GM23338 (cell line): Measurements from ENCODE around the gene C4orf54. TPM values are rescaled to one million over a fixed set of nuclear protein-coding genes. Genes with fewer than 3 reads are reported as not detected.

ENCODE experiments used
- ATAC-seq: fragments of 200-7000 bp; cut with Tn5 transposase; 3 replicates; pipeline ENCODE4 v1.9.1; 2020
- DNase-seq: peaks from one replicate; pipeline ENCODE4 v3.0.0-alpha.2; 2015; ENCODE audit warnings: low spot score
- H2AFZ ChIP-seq: fragments of 200-600 bp; sonication (generic); 2 replicates; pipeline ENCODE4 v1.8.0; 2016; ENCODE audit warnings: antibody characterized with exemption, mild to moderate bottlenecking, moderate library complexity
- H3F3A ChIP-seq: fragments of 200-600 bp; sonication (generic); replicated peaks from 2 replicates; pipeline ENCODE4 v1.8.0; 2017; ENCODE audit warnings: antibody characterized with exemption, mixed run types, low read depth
- H3K27ac ChIP-seq: fragments of 200-600 bp; sonication (generic); 2 replicates; pipeline ENCODE4 v1.6.1; 2016; ENCODE audit warnings: low read depth
- H3K27me3 ChIP-seq: fragments of 200-600 bp; sonication (generic); 2 replicates; pipeline ENCODE4 v1.8.0; 2016; ENCODE audit warnings: mild to moderate bottlenecking, mixed run types, moderate library complexity; ENCODE audit not compliant: insufficient read depth
- H3K36me3 ChIP-seq: fragments of 200-600 bp; sonication (generic); 2 replicates; pipeline ENCODE4 v1.8.0; 2016; ENCODE audit warnings: mild to moderate bottlenecking; ENCODE audit not compliant: insufficient read depth
- H3K4me1 ChIP-seq: fragments of 200-600 bp; sonication (generic); 2 replicates; pipeline ENCODE4 v1.8.0; 2016; ENCODE audit warnings: mild to moderate bottlenecking, moderate library complexity; ENCODE audit not compliant: insufficient read depth
- H3K4me2 ChIP-seq: fragments of 200-600 bp; sonication (generic); 2 replicates; pipeline ENCODE4 v1.7.1; 2017; ENCODE audit warnings: mixed run types
- H3K4me3 ChIP-seq: fragments of 200-600 bp; sonication (generic); 2 replicates; pipeline ENCODE4 v1.6.1; 2016; ENCODE audit warnings: mixed run types
- H3K79me2 ChIP-seq: fragments of 200-600 bp; sonication (generic); replicated peaks from 2 replicates; pipeline ENCODE4 v1.8.0; 2017; ENCODE audit warnings: mild to moderate bottlenecking; ENCODE audit not compliant: insufficient read depth
- H3K9me2 ChIP-seq: fragments of 200-600 bp; sonication (generic); 2 replicates; pipeline ENCODE4 v1.8.0; 2017; ENCODE audit not compliant: insufficient read depth
- H4K20me1 ChIP-seq: fragments of 200-600 bp; sonication (generic); replicated peaks from 2 replicates; pipeline ENCODE4 v1.8.0; 2017; ENCODE audit warnings: mild to moderate bottlenecking; ENCODE audit not compliant: insufficient read depth
- H3K27ac Mint-ChIP-seq: 2 replicates; pipeline ENCODE4 v1.8.0; 2020; ENCODE audit warnings: inconsistent platforms, mild to moderate bottlenecking, moderate library complexity, mixed read lengths
- H3K27me3 Mint-ChIP-seq: 3 replicates; pipeline ENCODE4 v1.8.0; 2022; ENCODE audit warnings: low read depth, mild to moderate bottlenecking, moderate library complexity, mixed read lengths, inconsistent platforms; ENCODE audit not compliant: insufficient read depth, poor library complexity
- H3K36me3 Mint-ChIP-seq: 3 replicates; pipeline ENCODE4 v1.8.0; 2021; ENCODE audit warnings: low read depth, mild to moderate bottlenecking, inconsistent platforms, moderate library complexity, mixed read lengths
- H3K4me1 Mint-ChIP-seq: 3 replicates; pipeline ENCODE4 v1.8.0; 2020; ENCODE audit warnings: mild to moderate bottlenecking, inconsistent platforms, mixed read lengths
- H3K4me3 Mint-ChIP-seq: 3 replicates; pipeline ENCODE4 v1.8.0; 2021; ENCODE audit warnings: moderate library complexity, mild to moderate bottlenecking, inconsistent platforms, mixed read lengths
- H3K9me3 Mint-ChIP-seq: 3 replicates; pipeline ENCODE4 v1.8.0; 2020; ENCODE audit warnings: moderate library complexity, mild to moderate bottlenecking, inconsistent platforms, mixed read lengths
- CREB1 ChIP-seq: fragments of 250-450 bp; sonication (Bioruptor Pico); IDR thresholded peaks from 2 replicates; pipeline ENCODE4 v1.5.0; 2020; ENCODE audit warnings: low read depth, mild to moderate bottlenecking, moderate library complexity
- EZH2 ChIP-seq: fragments of 200-600 bp; sonication (generic); IDR thresholded peaks from one replicate; pipeline ENCODE4 v1.8.0; 2017; ENCODE audit warnings: antibody characterized with exemption, mild to moderate bottlenecking, low read depth; ENCODE audit not compliant: unreplicated experiment
- EZH2phosphoT487 ChIP-seq: fragments of 200-600 bp; sonication (generic); IDR thresholded peaks from one replicate; pipeline ENCODE4 v1.8.1; 2018; ENCODE audit warnings: antibody characterized with exemption; ENCODE audit not compliant: unreplicated experiment
- JUNB ChIP-seq: IDR thresholded peaks from one replicate; pipeline ENCODE4 v1.6.1; 2016; ENCODE audit warnings: antibody characterized with exemption; ENCODE audit not compliant: unreplicated experiment
- NANOG ChIP-seq: IDR thresholded peaks from 2 replicates; pipeline ENCODE4 v1.6.1; 2016; ENCODE audit warnings: antibody characterized with exemption, borderline replicate concordance
- POLR2AphosphoS5 ChIP-seq: IDR thresholded peaks from 2 replicates; pipeline ENCODE4 v1.6.1; 2016; ENCODE audit warnings: antibody characterized with exemption, low read depth
- STAT1 ChIP-seq: IDR thresholded peaks from one replicate; pipeline ENCODE4 v1.6.1; 2016; ENCODE audit warnings: antibody characterized with exemption; ENCODE audit not compliant: unreplicated experiment
- ZNF114 ChIP-seq: fragments of 250-450 bp; sonication (Bioruptor Pico); IDR thresholded peaks from 2 replicates; pipeline ENCODE4 v1.5.0; 2020; ENCODE audit warnings: mild to moderate bottlenecking, moderate library complexity
- ZNF331 ChIP-seq: fragments of 250-450 bp; sonication (Bioruptor Pico); IDR thresholded peaks from 2 replicates; pipeline ENCODE4 v1.5.0; 2020; ENCODE audit warnings: low read depth, mild to moderate bottlenecking, moderate library complexity
- polyA plus RNA-seq: library from polyadenylated mRNA; unstranded; fragments of >200 nt; fragmentation: Nextera tagmentation; extraction: Ambion mirVana; gene quantifications from 2 replicates; pipeline ENCODE4 v1.2.1, GENCODE V29; 2016
- total RNA-seq: library from RNA; depleted of rRNA; stranded (reverse); fragments of >200 nt; shearing (Covaris generic); gene quantifications from 2 replicates; pipeline ENCODE4 v1.2.3, GENCODE V29; 2014
- TF ChIP-seq, protein P1 (sequence below): IDR thresholded peaks from 2 replicates; pipeline ENCODE4 v1.6.1; 2016; ENCODE audit warnings: antibody characterized with exemption
- TF ChIP-seq, protein P2 (sequence below): IDR thresholded peaks from one replicate; pipeline ENCODE4 v1.6.1; 2018; ENCODE audit warnings: antibody characterized with exemption; ENCODE audit not compliant: unreplicated experiment
- TF ChIP-seq, protein P3 (sequence below), 2 experiments: fragments of 200-600 bp in 1 of 2; sonication (generic) in 1 of 2; conservative IDR thresholded peaks; 2 replicates each; pipeline versions ENCODE4 v1.5.1 to v1.6.1; 2016 to 2017; ENCODE audit warnings: antibody characterized with exemption in 2 of 2, low read depth in 2 of 2, mild to moderate bottlenecking in 2 of 2, moderate library complexity in 1 of 2
- TF ChIP-seq, protein P4 (sequence below): fragments of 250-450 bp; sonication (Bioruptor Pico); IDR thresholded peaks from 2 replicates; pipeline ENCODE4 v1.5.0; 2020; ENCODE audit warnings: mild to moderate bottlenecking, moderate library complexity

C4orf54 gene
- total and polyA plus RNA-seq, 2 experiments from 2014 or later, result 0.03 TPM; not detected in 1

DNA sequence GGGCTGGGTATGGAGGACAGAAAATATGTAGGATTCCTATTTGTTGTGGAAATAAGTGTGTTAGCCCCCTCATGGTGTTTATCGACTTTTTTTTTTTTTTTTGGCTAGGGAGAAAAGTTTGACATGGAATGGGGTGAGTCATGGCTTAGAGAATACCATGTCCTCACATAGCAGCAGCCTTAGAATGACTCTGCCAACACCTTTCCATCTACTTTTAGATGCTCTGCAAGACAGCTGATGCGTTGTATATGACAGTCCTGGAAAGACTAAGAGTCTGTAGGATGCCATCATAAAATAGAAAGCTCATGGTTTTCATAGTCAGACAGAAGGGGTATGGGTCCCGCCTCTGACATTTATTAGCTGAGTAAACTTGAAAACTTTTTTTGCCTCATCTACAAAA, 45.3 kb downstream of the C4orf54 start:
- TF ChIP-seq POLR2AphosphoS5 (no peak), EZH2phosphoT487 (no peak), JUNB (no peak), STAT1 (no peak), EZH2 (no peak), NANOG (no peak), ZNF331 (no peak), ZNF114 (CRISPR knock-in tag) (no peak), CREB1 (CRISPR knock-in tag) (no peak)
- TF ChIP-seq, protein P1, sequence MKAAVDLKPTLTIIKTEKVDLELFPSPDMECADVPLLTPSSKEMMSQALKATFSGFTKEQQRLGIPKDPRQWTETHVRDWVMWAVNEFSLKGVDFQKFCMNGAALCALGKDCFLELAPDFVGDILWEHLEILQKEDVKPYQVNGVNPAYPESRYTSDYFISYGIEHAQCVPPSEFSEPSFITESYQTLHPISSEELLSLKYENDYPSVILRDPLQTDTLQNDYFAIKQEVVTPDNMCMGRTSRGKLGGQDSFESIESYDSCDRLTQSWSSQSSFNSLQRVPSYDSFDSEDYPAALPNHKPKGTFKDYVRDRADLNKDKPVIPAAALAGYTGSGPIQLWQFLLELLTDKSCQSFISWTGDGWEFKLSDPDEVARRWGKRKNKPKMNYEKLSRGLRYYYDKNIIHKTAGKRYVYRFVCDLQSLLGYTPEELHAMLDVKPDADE, result no peak
- TF ChIP-seq, protein P2, sequence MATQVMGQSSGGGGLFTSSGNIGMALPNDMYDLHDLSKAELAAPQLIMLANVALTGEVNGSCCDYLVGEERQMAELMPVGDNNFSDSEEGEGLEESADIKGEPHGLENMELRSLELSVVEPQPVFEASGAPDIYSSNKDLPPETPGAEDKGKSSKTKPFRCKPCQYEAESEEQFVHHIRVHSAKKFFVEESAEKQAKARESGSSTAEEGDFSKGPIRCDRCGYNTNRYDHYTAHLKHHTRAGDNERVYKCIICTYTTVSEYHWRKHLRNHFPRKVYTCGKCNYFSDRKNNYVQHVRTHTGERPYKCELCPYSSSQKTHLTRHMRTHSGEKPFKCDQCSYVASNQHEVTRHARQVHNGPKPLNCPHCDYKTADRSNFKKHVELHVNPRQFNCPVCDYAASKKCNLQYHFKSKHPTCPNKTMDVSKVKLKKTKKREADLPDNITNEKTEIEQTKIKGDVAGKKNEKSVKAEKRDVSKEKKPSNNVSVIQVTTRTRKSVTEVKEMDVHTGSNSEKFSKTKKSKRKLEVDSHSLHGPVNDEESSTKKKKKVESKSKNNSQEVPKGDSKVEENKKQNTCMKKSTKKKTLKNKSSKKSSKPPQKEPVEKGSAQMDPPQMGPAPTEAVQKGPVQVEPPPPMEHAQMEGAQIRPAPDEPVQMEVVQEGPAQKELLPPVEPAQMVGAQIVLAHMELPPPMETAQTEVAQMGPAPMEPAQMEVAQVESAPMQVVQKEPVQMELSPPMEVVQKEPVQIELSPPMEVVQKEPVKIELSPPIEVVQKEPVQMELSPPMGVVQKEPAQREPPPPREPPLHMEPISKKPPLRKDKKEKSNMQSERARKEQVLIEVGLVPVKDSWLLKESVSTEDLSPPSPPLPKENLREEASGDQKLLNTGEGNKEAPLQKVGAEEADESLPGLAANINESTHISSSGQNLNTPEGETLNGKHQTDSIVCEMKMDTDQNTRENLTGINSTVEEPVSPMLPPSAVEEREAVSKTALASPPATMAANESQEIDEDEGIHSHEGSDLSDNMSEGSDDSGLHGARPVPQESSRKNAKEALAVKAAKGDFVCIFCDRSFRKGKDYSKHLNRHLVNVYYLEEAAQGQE, result no peak
- TF ChIP-seq, protein P3, sequence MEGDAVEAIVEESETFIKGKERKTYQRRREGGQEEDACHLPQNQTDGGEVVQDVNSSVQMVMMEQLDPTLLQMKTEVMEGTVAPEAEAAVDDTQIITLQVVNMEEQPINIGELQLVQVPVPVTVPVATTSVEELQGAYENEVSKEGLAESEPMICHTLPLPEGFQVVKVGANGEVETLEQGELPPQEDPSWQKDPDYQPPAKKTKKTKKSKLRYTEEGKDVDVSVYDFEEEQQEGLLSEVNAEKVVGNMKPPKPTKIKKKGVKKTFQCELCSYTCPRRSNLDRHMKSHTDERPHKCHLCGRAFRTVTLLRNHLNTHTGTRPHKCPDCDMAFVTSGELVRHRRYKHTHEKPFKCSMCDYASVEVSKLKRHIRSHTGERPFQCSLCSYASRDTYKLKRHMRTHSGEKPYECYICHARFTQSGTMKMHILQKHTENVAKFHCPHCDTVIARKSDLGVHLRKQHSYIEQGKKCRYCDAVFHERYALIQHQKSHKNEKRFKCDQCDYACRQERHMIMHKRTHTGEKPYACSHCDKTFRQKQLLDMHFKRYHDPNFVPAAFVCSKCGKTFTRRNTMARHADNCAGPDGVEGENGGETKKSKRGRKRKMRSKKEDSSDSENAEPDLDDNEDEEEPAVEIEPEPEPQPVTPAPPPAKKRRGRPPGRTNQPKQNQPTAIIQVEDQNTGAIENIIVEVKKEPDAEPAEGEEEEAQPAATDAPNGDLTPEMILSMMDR (conservative IDR thresholded peaks at IDR 0.05; ENCODE audit: low read depth in 2 of 2), result no peak
- TF ChIP-seq, protein P4, sequence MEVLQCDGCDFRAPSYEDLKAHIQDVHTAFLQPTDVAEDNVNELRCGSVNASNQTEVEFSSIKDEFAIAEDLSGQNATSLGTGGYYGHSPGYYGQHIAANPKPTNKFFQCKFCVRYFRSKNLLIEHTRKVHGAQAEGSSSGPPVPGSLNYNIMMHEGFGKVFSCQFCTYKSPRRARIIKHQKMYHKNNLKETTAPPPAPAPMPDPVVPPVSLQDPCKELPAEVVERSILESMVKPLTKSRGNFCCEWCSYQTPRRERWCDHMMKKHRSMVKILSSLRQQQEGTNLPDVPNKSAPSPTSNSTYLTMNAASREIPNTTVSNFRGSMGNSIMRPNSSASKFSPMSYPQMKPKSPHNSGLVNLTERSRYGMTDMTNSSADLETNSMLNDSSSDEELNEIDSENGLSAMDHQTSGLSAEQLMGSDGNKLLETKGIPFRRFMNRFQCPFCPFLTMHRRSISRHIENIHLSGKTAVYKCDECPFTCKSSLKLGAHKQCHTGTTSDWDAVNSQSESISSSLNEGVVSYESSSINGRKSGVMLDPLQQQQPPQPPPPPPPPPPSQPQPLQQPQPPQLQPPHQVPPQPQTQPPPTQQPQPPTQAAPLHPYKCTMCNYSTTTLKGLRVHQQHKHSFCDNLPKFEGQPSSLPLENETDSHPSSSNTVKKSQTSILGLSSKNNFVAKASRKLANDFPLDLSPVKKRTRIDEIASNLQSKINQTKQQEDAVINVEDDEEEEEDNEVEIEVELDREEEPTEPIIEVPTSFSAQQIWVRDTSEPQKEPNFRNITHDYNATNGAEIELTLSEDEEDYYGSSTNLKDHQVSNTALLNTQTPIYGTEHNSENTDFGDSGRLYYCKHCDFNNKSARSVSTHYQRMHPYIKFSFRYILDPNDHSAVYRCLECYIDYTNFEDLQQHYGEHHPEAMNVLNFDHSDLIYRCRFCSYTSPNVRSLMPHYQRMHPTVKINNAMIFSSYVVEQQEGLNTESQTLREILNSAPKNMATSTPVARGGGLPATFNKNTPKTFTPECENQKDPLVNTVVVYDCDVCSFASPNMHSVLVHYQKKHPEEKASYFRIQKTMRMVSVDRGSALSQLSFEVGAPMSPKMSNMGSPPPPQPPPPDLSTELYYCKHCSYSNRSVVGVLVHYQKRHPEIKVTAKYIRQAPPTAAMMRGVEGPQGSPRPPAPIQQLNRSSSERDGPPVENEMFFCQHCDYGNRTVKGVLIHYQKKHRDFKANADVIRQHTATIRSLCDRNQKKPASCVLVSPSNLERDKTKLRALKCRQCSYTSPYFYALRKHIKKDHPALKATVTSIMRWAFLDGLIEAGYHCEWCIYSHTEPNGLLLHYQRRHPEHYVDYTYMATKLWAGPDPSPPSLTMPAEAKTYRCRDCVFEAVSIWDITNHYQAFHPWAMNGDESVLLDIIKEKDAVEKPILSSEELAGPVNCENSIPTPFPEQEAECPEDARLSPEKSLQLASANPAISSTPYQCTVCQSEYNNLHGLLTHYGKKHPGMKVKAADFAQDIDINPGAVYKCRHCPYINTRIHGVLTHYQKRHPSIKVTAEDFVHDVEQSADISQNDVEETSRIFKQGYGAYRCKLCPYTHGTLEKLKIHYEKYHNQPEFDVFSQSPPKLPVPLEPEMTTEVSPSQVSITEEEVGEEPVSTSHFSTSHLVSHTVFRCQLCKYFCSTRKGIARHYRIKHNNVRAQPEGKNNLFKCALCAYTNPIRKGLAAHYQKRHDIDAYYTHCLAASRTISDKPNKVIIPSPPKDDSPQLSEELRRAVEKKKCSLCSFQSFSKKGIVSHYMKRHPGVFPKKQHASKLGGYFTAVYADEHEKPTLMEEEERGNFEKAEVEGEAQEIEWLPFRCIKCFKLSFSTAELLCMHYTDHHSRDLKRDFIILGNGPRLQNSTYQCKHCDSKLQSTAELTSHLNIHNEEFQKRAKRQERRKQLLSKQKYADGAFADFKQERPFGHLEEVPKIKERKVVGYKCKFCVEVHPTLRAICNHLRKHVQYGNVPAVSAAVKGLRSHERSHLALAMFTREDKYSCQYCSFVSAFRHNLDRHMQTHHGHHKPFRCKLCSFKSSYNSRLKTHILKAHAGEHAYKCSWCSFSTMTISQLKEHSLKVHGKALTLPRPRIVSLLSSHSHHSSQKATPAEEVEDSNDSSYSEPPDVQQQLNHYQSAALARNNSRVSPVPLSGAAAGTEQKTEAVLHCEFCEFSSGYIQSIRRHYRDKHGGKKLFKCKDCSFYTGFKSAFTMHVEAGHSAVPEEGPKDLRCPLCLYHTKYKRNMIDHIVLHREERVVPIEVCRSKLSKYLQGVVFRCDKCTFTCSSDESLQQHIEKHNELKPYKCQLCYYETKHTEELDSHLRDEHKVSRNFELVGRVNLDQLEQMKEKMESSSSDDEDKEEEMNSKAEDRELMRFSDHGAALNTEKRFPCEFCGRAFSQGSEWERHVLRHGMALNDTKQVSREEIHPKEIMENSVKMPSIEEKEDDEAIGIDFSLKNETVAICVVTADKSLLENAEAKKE, result no peak
- no peaks in the 10 kb centered on the region for H3K27me3 ChIP-seq
- no peak for ATAC-seq

More for the DNA sequence above, 45.3 kb downstream of the C4orf54 start:
- no peaks in the 10 kb centered on the region for H3K36me3 ChIP-seq
- DNase-seq, result no peak
- Mint-ChIP-seq H3K36me3 (no peaks in the 10 kb centered on the region), H3K9me3 (no peaks in the 10 kb centered on the region), H3K27ac (no peak overlapping the region), H3K4me3 (no peak overlapping the region), H3K4me1 (peaks cover 5% of the 10 kb centered on the region; the same call in 2 of the 3 replicates), H3K27me3 (no peaks in the 10 kb centered on the region)
- H3K27ac ChIP-seq, result no peak overlapping the region
- no peak overlapping the region for H3K4me3 ChIP-seq
- 0 out of 2 replicates have a peak, but pooled peaks cover 4% of the 10 kb centered on the region for H3K9me2 ChIP-seq
- no peaks in the 10 kb centered on the region for H4K20me1 ChIP-seq
- H3F3A ChIP-seq, result no peaks in the 10 kb centered on the region
- no peak overlapping the region for H3K4me2 ChIP-seq
- H2AFZ ChIP-seq, result no peak overlapping the region
- H3K4me1 ChIP-seq, result no peaks in the 10 kb centered on the region
- H3K79me2 ChIP-seq, result no peaks in the 10 kb centered on the region
